ENCODE measurements around the gene OR11H7.
"Not testable (repeated sequence)": the region's sequence is repeated elsewhere in the genome, so short reads cannot be mapped to it uniquely, and the experiment has no call there.

Gene OR11H7

DNA sequence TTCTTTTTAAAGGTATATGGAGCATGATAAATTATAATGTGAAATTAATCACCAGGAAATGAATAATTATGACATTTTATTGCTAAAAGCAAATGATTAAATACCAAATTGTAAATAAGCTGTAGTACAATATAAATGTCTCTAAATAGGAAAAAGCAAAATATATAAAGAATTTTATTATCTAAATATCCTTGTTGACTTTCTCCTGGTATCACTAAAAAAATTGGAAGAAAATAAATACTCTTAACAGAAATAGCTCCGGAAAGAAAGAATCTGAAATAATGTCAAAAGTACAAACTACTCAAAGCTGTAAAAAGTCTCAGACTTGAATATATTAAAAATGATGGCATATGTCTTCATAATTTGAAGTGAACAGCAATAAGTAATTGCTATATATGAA lies at the start of gene OR11H7:
Gene OR11H7, plus strand, starts transcription at position 301 of the 400 bp plus-strand sequence.
- DNase-seq, result no peak

DNA sequence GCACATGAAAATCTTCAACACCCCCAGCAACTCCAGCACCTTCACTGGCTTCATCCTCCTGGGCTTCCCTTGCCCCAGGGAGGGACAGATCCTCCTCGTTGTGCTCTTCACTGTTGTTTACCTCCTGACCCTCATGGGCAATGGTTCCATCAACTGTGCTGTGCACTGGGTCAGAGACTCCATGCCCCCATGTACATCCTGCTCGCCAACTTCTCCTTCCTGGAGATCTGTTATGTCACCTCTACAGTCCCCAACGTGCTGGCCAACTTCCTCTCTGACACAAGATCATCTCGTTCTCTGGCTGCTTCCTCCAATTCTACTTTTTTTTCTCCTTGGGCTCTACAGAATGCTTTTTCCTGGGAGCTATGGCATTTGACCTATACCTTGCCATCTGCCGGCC lies 49.6 kb upstream of the OR11H7 start:
- no peak for DNase-seq

DNA sequence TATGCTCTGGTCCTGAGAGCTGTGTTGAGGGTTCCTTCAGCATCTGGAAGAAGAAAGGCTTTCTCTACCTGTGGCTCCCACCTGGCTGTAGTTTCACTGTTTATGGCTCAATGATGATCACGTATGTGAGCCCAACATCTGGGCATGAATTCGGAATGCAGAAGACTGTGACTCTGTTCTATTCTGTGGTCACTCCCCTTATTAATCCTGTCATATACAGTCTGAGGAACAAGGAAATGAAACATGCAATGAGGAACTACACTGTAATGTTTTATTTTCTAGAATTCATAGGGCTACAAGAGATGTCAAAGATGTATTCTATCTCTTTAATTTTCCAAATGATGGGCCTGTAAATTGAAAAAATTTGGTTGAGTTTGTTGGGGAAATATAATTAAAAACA lies 48.9 kb upstream of the OR11H7 start:
- no peak for DNase-seq

DNA sequence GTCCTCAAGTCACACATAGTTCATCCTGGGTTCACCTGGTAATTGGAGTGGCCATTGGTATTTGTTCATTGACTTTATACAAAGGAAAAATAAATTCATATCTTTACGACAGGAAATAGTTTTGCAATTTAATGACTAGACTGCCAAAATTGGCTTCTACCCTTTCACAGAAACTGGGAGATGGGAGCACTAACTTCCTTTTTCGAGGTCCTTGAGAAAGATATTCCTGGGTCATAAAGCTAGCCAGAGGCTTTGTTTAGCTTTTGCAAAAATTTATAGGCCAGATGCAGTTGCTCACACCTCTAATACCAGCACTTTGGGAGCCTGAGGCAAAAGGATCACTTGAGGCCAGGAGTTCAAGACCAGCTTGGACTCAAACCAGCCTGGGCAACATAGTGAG lies 48.3 kb upstream of the OR11H7 start:
- DNase-seq, result no peak

DNA sequence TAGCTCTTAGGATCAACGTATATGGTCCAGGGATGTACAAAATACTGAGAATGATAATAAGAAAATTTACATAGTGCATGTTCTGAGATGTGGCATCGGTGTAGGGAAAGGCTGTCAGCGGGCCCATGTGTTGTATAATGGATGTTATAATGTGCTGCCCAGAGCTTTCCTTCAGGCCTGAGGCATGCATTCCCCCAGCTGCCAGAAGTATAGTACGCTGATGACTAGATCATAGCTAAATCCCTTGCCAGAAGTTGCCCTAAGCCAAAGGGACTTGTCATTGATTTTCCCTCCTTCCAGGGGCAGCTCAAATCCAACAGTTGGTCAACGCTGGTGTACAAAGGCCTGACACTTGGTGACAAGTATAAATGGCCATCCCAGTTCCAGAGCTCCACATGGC lies 44.6 kb upstream of the OR11H7 start:
- no peak for DNase-seq

DNA sequence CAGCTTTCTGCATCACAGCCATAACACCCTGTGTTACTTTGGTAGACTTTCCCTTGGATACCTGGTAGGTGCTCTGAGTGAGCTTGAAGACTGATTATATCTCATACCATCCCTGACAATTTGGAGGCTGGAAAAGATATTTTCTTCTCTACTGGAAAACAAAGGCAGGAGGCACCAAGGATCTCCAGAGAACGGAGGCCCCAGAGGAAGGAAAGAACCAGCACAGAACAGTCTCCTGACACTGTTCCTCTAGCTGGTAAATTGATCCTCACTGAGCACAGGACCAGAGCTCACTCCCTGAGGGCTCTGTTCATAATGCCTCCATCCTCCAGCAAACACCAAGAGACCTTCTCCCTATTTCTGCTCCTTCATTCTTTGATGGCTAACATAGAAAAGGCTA lies 38.2 kb upstream of the OR11H7 start, which contains the start of gene OR11G2:
Gene OR11G2, plus strand, starts transcription at position 301 of the 400 bp plus-strand sequence. CDS start 6,542 bp downstream, outside the sequence.
- DNase-seq, result no peak

DNA sequence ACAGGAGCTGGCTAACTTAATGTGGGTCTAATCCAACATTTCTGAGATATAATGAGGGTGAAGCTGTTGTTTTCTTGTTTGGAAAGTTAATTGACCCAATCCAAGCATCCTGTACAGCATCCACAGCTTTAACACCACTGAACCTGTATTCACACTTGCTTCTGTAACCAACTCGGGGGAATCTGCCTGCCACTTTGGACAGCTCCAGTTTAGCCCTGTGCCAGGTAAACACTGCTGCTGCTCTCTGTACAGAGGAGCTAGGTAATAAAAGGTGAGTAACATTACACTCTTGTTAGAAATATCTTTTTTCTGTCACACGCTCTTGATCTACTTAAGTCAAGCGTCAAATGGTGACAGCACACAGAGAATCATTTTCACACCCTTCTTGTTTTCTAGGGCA lies 37.4 kb upstream of the OR11H7 start:
- no peak for DNase-seq

DNA sequence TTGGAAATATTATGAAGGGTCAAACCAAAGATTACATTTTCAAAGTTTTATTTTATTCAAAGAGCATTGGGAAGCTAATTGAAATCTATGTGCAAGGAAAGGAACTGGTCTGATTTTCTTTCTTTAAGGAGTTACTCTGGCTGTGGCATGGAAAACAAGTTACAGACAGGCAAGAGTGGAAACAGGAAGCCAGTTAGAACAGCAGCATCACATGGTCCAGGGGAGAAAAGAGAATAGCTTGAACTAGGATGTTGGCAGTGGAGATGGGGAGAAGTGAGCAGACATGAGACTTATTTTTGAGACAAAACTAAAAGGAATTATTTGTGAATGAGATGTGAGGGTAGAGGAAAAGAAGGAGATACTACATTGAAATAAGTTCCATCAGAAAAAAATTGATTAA lies 34.7 kb upstream of the OR11H7 start:
- DNase-seq, result no peak

DNA sequence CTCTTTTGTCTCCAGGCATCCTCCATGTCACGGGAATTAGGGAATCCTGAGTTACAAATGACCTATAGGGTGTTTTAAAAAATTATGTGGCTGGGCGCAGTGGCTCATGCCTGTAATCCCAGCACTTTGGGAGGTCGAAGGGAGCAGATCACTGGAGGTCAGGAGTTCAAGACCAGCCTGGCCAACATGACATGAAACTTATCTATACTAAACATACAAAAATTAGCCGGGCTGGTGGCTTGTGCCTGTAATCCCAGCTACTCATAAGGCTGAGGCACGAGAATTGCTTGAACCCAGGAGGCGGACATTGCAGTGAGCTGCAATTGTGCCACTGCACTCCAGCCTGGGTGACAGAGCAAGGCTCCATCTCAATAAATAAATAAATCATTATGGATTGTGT lies 33.6 kb upstream of the OR11H7 start:
- not testable (repeated sequence) for DNase-seq

DNA sequence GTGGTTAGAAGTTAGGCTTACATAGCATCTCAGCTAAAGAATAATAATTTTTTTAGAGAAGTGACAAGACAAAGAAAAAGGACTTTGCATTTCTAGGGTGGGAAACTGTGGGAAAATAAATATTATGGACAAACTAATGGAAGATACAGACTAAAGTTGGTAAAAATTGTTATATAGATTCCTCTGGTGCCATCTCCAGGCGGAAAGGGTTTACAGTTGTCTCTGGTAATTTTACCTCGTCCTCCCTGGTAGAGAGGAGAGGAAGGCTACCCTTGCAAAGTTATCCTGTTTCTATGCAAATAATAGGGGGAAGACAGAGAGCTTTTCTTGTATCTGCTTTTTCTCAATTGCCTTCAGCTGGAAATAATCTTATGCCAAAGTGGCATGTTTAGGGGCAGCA lies 32.9 kb upstream of the OR11H7 start:
- DNase-seq, result no peak

DNA sequence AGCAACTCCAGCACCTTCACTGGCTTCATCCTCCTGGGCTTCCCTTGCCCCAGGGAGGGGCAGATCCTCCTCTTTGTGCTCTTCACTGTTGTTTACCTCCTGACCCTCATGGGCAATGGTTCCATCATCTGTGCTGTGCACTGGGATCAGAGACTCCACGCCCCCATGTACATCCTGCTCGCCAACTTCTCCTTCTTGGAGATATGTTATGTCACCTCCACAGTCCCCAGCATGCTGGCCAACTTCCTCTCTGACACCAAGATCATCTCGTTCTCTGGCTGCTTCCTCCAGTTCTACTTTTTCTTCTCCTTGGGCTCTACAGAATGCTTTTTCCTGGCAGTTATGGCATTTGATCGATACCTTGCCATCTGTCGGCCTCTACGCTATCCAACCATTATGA lies 31.3 kb upstream of the OR11H7 start:
- DNase-seq, result no peak

DNA sequence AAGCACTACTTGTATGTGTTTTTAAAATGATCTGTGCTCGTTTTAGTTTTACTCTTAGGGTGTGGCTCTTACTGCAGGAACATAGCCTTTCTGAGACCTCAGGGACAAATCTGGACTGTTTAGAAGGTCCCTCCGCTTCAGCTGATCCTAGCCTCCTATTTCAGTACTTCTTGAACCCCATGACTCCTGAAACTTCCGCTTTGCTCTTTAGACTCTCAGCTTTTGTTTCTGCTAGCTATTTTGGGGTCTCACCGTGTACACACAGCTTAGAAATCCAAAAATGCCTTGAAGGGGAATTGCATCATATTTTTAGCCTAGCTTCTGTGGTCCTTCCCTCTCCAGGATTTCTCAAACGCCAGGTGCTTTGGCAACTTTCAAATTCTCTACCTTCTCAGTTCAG lies 29.8 kb upstream of the OR11H7 start:
- DNase-seq, result no peak

DNA sequence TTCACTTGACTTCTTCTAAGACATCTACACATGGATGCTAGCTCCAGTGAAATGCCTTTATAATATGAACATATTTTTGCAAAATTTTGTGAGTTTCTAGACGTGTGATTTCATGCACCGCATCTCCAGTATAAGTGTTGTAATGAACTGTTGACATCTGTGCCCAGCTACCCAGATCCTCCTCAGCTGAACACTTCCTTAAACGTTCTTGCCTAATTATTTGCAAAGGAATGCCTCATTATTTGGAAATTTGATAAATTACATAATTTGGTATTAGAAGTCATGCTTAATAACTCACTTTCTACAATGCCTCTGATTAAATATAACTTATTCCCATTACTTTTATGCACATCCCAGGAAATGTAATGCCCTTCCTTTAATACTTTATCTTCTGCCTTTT lies 24.1 kb upstream of the OR11H7 start:
- no peak for DNase-seq

DNA sequence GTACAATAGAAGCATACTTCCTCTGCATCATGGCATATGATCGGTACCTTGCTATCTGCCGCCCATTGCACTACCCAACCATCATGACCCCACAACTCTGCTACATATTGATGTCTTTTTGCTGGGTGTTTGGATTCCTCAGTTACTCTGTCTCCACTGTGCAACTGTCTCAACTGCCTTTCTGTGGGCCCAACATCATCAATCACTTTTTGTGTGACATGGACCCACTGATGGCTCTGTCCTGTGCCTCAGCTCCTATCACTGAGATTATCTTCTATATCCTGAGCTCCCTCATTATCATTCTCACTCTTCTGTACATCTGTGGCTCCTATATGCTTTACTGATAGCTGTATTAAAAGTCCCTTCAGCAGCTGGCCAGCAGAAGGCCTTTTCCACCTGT lies 19.2 kb upstream of the OR11H7 start:
- no peak for DNase-seq

DNA sequence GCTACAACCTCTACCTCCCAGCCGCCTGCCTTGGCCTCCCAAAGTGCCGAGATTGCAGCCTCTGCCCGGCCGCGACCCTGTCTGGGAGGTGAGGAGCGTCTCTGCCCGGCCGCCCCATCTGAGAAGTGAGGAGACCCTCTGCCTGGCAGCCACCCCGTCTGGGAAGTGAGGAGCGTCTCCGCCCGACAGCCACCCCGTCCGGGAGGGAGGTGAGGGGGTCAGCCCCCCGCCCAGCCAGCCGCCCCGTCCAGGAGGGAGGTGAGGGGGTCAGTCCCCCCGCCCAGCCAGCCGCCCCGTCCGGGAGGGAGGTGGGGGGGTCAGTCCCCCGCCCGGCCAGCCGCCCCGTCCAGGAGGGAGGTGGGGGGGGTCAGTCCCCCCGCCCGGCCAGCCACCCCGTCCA lies 16.4 kb upstream of the OR11H7 start:
- DNase-seq, result not testable (repeated sequence)

DNA sequence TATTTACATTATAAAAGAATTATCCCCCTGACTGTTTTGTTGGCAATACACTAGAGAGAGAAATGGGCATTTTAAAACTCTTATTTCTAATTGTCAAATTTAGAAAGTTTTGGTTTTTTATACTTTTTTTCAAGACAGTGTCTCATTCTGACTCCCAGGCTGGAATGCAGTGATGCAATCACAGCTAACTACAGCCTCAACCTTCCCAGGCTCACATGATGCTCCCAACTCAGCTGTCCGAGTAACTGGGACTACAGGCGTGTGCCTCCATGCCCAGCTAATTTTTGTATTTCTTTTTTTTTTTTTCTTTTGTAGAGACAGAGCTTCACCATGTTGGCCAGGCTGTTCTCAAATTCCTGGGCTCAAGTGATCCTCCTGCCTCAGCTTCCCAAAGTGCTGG lies 13.6 kb upstream of the OR11H7 start:
- DNase-seq, result no peak

DNA sequence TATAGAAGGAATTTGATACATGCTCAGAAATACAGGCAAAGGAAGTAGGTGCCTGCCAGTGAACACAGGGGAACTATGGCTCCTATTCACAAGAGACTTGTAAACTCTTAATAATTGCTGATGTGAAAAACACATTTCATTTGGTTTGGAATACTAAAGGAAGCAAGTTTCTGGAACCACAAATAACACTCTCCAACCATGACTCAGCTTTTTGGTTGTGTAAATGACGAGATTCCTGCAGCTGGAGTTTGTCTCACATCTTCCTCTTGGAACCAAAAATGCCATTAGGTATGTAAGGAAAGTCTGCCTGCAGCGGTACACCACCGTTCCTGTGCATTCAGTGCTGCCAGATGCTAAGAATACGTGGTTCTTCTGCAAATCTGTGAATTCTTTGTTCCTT lies 9.7 kb upstream of the OR11H7 start:
- DNase-seq, result no peak

DNA sequence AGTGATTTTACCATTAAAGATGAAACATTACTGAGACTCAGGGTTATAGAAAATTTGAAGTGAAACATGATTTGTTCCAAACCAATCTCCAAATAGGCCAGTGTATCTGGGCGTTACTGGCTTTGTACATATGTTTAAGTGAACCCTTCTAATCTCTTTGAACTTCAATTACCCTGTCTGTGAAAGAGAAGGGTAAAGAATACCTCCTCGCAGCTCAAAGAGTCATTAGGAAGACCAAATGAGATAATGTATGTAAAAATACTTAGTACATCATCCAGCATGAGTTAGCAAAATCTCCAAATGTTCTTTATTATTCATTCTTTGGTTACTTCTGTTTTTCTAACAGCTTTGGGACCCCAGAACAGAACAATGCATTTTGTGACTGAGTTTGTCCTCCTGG lies 5.4 kb upstream of the OR11H7 start, which contains the start of gene OR11H6:
Gene OR11H6, plus strand, starts transcription at position 301 of the 400 bp plus-strand sequence. Its CDS starts 0 bp downstream, at position 301.
- DNase-seq, result no peak

DNA sequence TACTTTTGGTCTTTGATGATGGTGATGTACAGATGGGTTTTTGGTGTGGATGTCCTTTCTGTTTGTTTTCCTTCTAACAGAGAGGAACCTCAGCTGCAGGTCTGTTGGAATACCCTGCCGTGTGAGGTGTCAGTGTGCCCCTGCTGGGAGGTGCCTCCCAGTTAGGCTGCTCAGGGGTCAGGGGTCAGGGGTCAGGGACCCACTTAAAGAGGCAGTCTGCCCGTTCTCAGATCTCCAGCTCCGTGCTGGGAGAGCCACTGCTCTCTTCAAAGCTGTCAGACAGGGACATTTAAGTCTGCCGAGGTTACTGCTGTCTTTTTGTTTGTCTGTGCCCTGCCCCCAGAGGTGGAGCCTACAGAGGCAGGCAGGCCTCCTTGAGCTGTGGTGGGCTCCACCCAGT lies 6.6 kb downstream of the OR11H7 start:
- not testable (repeated sequence) for DNase-seq

DNA sequence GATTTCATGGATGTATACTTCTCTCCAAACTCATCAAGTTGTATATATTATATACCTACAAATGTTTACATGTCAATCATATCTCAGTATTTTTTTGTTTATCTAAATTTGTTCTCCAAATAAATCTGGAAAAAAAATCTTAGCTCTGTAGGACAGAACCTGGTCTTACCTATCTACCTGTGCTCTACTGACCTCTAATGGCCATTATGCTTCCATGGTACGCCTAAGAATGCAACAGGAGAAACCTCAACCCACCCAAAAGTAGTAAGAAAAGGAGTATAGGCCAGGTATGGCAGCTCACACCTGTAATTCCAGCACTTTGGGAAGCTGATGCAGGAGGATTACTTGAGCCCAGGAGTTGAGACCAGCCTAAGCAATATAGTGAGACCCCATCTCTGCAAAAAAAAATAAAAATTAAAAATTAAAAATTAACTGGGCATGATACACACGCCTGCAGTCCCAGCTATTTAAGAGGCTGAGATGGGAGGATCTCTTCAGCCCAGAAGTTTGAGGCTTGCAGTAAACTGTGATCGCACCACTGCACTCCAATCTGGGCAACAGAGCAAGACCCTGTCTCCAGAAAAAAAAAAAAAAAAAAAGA lies 19.0 kb downstream of the OR11H7 start:
- DNase-seq, result no peak

DNA sequence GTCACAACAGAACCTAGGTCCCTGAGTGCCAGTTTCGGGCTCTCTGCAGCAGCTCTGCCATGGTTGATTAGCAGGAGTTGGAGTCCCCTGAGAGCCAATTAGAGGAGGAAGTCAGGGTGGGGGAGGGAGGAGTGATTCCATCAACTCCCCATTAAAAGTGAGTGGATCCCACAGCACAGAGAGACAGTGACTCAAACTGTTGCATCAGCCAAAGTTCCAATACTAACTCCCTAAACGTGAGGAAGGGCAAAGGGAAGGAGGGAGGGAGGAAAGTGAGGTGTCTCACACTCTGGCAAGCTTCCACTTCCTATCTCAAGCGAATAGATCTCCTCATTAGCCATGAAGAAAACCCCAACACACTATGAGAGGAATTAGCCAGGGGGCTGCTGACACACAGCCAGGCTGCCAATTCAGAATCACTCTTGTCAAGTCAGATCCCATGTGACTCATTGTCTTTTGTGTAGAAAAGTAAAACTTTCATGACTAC lies 33.9 kb downstream of the OR11H7 start:
- no peak for DNase-seq

DNA sequence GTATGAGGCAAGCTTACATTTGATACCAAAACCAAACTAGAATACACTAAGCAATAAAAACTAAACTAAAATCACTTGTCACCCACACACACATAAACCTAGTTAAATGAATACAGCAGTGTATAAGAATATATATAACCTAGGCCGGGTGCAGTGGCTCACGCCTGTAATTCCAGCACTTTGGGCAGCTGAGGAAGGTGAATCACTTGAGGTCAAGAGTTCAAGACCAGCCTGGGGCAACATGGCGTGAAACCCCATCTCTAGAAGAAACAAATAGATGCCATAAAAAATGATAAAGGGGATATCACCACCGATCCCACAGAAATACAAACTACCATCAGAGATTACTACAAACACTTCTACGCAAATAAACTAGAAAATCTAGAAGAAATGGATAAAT lies 35.6 kb downstream of the OR11H7 start:
- not testable (repeated sequence) for DNase-seq

DNA sequence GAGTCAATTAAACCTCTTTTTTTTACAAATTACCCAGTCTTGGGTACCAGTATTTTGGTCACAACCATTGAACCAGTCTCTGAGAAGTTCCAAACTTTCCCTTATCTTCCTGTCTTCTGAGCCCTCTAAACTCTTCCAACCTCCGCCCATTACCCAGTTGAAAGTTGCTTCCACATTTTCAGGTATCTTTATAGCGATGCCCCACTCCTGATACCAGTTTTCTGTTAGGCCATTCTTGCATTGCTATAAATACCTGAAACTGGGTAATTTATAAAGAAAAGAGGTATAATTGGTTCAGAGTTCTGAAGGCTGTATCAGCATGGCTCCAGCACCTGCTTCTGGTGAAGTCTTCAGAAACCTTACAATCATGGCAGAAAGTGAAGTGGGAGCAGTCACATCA lies 45.3 kb downstream of the OR11H7 start:
- no peak for DNase-seq

DNA sequence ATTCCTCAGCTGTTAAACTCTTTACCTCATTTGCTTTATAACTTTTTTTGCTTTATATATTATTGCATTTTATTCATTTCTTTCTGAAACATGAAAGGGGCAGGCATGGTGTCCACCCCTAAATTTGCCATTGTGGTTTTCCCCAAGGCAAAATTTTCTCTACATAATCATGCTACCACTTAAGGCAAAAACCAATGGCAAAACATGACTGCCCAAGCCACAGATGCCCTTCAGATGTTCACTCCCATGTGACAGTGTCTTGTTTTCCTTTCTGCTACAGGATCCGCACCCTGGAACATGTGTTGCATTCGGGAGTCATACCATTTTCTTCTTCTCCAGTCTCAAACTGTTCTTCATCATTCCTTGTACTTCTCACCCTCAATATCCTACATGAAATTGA lies 48.6 kb downstream of the OR11H7 start:
- DNase-seq, result no peak

DNA sequence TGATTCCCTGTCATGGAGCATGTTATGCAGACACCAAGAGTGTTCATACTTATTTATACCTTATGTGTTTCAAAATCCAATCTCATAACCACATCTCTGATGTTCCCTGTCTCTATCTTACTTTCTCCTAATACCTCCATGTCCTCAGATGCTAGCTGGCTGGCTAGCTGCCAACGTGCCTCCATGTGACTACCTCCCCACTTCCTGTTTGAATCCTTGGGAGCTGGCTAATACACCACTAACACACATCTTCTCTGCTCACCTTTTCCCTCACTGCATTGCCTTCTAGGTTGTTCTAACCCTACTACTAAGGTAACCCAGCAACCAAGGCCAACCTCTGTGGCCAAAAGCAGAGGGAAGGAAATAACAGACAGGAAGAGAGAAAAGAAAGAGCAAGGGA lies 49.6 kb downstream of the OR11H7 start:
- DNase-seq, result no peak

Data from activated CD4-positive, alpha-beta T cell treated with anti-CD3 and anti-CD28 coated beads, Interleukin-2, Interleukin-6, amounts not matched to agents 100 ng/mL and 50 ng/mL, durations not matched to agents 16 hours and 8 hours (primary cell).